Activated CD4-positive, alpha-beta memory T cell treated with anti-CD3 and anti-CD28 coated beads for 36 hours (primary cell): ENCODE results near the gene CYB561. TPM values are rescaled to one million over a fixed set of nuclear protein-coding genes. Genes with fewer than 3 reads are reported as not detected.
A peak's percentile ranks its signal among the peaks of the same experiment; 100 is the strongest.

Source experiments
- CTCF ChIA-PET: fragments of 350-600 bp; sonication (Branson Sonifier 250); formaldehyde crosslinking; loops from one replicate; lab custom pipeline; 2021; ENCODE audit warnings: antibody characterized with exemption, inconsistent platforms; lab: Charles Lee
- POLR2A ChIA-PET: fragments of 350-600 bp; sonication (Branson Sonifier 250); formaldehyde crosslinking; loops from one replicate; lab custom pipeline; 2021; ENCODE audit warnings: antibody characterized with exemption; lab: Charles Lee
- DNase-seq: peaks from one replicate; pipeline ENCODE4 v3.0.0-alpha.2; 2020
- H3K27ac Mint-ChIP-seq: one replicate; pipeline ENCODE4 v1.8.0; 2021; ENCODE audit warnings: mixed read lengths
- H3K27me3 Mint-ChIP-seq: one replicate; pipeline ENCODE4 v1.8.0; 2021; ENCODE audit warnings: mixed read lengths
- H3K36me3 Mint-ChIP-seq: one replicate; pipeline ENCODE4 v1.8.0; 2021; ENCODE audit warnings: mixed read lengths
- H3K4me1 Mint-ChIP-seq: one replicate; pipeline ENCODE4 v1.8.0; 2021; ENCODE audit warnings: low read depth, mixed read lengths
- H3K4me3 Mint-ChIP-seq: one replicate; pipeline ENCODE4 v1.8.0; 2021; ENCODE audit warnings: mild to moderate bottlenecking, mixed read lengths
- H3K9me3 Mint-ChIP-seq: one replicate; pipeline ENCODE4 v1.8.0; 2021; ENCODE audit warnings: mixed read lengths
- intact Hi-C: fragments of 100-400 bp; cut with micrococcal nuclease; formaldehyde crosslinking; loops from one replicate; pipeline ENCODE4 v1.15.1; 2023
- total RNA-seq, 2 experiments: library from RNA; stranded (reverse); gene quantifications; one replicate each; pipeline ENCODE4 v1.2.3, GENCODE V29; 2021

The CYB561 gene
- total RNA-seq, 2 experiments from 2014 or later: 9.4 to 9.7 TPM

DNA sequence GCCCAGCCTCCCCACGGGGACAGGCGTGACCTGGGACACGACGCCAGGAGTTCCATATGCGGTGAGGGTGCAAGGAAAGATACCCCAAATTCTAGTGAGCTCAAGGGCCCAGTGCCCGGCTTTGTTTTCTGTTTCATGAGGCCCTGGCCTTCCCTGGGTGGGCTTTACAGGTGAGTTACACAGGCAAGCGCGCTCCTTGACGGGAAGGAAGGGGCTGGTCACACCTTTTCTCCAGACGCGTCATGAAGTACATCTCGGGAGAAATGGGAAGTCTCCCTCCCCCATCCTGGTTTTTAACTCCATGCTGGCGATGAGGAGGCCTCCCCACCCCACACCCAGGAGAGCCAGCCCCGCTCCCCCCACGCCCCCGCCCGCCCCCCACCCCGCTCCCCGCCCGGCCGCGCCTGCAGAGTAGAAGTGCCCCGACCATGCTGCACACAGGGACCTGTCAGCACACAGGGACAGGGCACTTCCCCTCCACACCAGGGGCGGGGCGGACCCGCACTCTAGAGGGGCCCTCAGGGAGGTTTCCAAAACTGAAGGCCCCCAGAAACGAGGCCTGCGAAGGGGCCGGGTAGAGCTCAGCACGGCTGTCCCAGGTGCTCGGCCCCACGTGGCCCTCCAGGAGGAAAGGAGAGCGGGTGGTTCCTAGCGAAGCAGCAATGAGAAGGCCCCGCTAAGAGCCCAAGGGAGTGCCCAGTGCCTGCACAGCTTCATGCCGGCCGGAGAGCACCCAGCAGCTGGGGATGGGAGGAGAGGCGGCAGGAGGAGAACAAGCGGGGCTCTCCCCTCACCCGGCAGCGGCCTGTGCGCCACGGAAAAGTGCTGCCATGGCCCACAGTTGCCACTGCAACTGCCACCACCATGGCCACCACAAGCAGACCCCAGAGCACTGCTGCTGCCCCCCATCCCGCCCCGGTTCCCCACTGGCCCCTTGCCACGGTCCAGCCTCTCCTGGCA lies 7.7 kb downstream of the CYB561 start:
- intact Hi-C loops: loop anchor here (1.0 kb wide), 1 partner anchor 112 kb away; the partner anchor contains the start of gene DCAF7
- H3K4me1 Mint-ChIP-seq: peaks cover 57% of the 10 kb centered on the region

DNA sequence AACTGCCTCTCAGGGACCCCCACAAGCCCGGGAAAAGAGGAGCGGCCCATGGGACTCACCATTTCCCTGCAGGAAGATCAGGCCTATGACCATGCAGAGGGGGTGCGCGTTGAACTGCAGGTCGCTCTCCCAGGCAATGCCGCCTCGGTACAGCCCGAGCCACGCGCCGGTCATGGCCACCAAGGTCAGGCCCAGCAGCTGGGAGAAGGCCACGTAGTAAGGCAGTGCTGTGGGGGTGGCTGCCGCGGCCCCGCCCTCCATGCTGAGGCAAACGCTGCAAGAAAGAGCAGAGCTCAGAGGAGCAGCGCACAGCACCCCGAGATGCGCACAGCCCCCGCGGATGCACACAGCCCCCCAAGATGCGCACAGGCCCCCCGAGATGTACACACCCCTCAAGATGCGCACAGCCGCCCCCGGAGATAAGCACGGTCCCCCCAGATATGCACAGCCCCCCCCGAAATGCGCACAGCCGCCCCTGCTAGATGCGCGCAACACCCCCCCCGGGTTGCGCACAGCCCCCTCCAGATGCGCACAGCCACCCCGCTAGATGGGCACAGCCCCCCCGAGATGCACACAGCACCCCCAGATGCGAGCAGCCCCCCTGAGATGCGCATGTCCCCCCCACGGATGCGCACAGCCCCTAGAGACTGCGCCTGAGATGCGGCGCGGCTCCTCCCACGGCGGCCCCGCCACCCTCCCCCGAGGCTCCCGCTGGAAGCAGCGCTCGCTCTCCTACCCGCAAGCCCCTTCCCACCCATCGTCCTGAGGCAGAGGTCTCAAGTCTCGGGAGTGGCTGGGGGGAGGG lies 8.6 kb downstream of the CYB561 start:
- H3K27ac Mint-ChIP-seq: no peak overlapping the region
- DNase-seq: no peak
- POLR2A ChIA-PET: interaction anchor here (2.8 kb wide), 1 partner anchor 8 kb away, joined by 14 read pairs; the partner anchor contains the start of gene CYB561
- H3K36me3 Mint-ChIP-seq: peaks cover 1% of the 10 kb centered on the region
- H3K4me1 Mint-ChIP-seq: peaks cover 55% of the 10 kb centered on the region
- H3K9me3 Mint-ChIP-seq: no peaks in the 10 kb centered on the region
- no peak overlapping the region for H3K4me3 Mint-ChIP-seq
- intact Hi-C loops: no loop called here
- CTCF ChIA-PET: interaction anchor here (3.3 to 4.9 kb wide), 4 partner anchors 8 to 175 kb away, joined by 16 to 43 read pairs (median 32); partner anchors contain the start of genes ACE and CYB561
- no peaks in the 10 kb centered on the region for H3K27me3 Mint-ChIP-seq

More for the DNA sequence above, 7.7 kb downstream of the CYB561 start:
- Mint-ChIP-seq H3K27me3 (no peaks in the 10 kb centered on the region), H3K36me3 (no peaks in the 10 kb centered on the region), H3K9me3 (no peaks in the 10 kb centered on the region), H3K4me3 (no peak overlapping the region), H3K27ac (peak overlapping the region; percentile 88)
- ChIA-PET POLR2A (no interaction called here), CTCF (interaction anchor here (0.5 to 2.7 kb wide), 4 partner anchors 9 to 1378 kb away, joined by 3 to 22 read pairs (median 4); no protein-coding TSS in a partner anchor)
- no peak for DNase-seq

DNA sequence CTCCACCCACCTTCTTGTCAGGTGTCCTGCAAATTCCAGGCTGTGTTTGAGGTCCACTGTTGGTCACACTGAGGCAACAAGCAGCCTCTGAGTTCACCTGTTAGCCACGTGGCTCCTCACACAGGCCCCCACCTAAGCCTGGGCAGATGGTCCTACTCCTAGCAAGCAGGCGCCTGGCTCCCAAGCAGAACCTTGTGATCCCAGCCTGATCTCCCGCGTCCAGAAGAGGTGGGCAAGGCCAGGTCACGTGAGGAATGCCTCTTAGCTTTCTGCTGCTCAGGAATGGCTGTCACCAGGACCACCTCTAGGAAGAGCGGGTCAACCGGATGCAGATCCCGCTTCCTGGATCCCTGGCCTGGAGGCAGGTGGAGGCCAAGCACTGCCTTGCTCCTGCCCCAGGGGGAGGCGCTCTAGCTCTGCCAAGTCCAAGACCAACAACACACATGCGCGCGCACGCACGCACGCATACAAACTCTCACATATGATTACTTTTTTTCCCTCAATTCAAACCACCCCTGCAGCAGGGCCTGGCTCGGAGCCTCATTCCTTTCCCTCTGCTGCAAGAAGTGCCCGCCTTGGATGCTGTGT lies 9.5 kb downstream of the CYB561 start:
- DNase-seq: no peak
- H3K4me3 Mint-ChIP-seq: no peak overlapping the region
- peaks cover 3% of the 10 kb centered on the region for H3K36me3 Mint-ChIP-seq
- no peak overlapping the region for H3K27ac Mint-ChIP-seq
- H3K4me1 Mint-ChIP-seq: peaks cover 52% of the 10 kb centered on the region
- CTCF ChIA-PET: interaction anchor here (3.3 to 4.9 kb wide), 4 partner anchors 9 to 175 kb away, joined by 16 to 43 read pairs (median 32); partner anchors contain the start of genes ACE and CYB561
- intact Hi-C loops: no loop called here
- no peaks in the 10 kb centered on the region for H3K27me3 Mint-ChIP-seq
- no peaks in the 10 kb centered on the region for H3K9me3 Mint-ChIP-seq
- POLR2A ChIA-PET: interaction anchor here (2.8 kb wide), 1 partner anchor 9 kb away, joined by 14 read pairs; the partner anchor contains the start of gene CYB561

DNA sequence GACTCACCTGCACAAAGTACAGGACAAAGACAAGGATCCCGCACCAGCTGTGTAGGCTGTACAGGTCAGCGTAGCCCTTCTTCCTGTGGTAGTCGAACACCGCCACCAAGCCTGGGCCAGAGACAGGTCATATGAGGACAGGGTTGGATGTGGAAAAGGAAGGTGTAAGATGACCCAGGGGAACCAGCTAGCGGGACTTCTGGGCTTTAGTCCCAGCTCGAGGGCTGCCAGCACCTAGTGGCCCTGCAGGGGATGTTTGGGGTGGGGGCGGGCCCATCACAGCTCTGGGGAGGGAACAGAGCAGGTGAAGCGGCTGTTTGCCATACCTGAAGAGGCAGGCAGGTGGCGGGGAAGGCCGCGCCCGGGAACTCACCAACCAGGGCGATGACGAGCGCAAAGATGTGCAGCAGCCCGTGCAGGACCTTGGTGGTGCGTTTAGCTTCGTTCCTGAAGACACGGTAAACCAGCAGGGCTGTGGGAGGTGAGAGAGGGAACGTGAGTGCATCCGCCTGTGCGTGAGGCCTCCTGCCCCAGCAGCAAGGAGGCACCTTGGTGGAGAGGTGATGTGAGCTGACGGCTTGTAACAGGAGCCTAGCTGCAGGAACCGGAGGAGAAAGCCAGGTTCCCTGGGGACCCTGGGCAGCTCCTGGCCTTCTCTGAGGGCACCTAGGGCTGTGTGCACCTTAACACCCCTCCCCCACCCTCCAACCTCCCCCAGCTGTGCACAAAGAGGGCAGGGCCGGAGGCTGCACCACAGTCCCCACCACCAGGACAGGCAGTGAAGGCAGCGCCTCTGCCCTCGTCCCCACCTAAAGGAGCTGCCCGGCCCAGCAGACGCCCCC lies 10.2 kb downstream of the CYB561 start:
- no peak overlapping the region for H3K27ac Mint-ChIP-seq
- CTCF ChIA-PET: interaction anchor here (1.5 to 4.9 kb wide), 5 partner anchors 10 to 176 kb away, joined by 5 to 43 read pairs (median 29); partner anchors contain the start of genes ACE and CYB561
- H3K36me3 Mint-ChIP-seq: peaks cover 3% of the 10 kb centered on the region
- H3K4me1 Mint-ChIP-seq: peaks cover 48% of the 10 kb centered on the region
- no peaks in the 10 kb centered on the region for H3K9me3 Mint-ChIP-seq
- DNase-seq: no peak
- intact Hi-C loops: no loop called here
- H3K4me3 Mint-ChIP-seq: no peak overlapping the region
- H3K27me3 Mint-ChIP-seq: no peaks in the 10 kb centered on the region
- POLR2A ChIA-PET: interaction anchor here (0.5 to 2.8 kb wide), 2 partner anchors 10 to 339 kb away, joined by 3 to 14 read pairs; partner anchors contain the start of gene CYB561

DNA sequence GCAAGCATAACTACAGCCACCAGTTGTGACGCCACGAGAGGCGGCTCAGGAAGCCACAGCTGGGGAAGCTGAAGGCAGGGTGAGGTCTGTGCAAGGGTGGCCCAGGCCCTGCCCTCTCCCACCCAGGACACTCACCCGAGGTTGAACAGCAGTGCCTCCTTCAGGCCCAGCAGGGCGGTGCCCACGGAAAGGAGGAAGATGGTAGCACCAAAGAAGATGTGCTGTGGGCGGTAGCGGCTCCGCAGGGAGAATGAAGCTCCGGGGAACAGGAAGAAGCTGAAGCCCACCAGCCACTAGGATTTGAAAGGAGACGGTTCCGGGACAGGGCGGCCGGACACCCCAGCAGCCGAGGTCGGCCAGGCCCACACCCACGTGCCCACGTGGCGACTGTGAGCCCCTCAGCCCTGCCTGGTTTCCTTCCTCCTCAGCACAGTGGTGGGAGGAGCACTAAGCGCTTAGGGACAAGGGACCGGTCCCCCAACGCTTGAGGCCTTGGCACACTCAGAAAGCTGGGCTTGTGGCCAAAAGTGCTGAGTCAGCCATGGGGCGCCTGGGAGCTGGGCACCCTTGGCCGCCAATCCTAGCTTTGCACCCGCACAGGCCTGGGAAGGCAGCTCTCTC lies 11.0 kb downstream of the CYB561 start:
- no peaks in the 10 kb centered on the region for H3K9me3 Mint-ChIP-seq
- H3K4me1 Mint-ChIP-seq: peaks cover 39% of the 10 kb centered on the region
- intact Hi-C loops: no loop called here
- no peaks in the 10 kb centered on the region for H3K27me3 Mint-ChIP-seq
- peaks cover 3% of the 10 kb centered on the region for H3K36me3 Mint-ChIP-seq
- no peak overlapping the region for H3K4me3 Mint-ChIP-seq
- ChIA-PET POLR2A (interaction anchor here (0.5 to 2.8 kb wide), 2 partner anchors 10 to 340 kb away, joined by 3 to 14 read pairs; partner anchors contain the start of gene CYB561), CTCF (interaction anchor here (1.0 to 4.9 kb wide), 7 partner anchors 9 to 275 kb away, joined by 3 to 43 read pairs (median 16); partner anchors contain the start of genes ACE, CYB561 and MAP3K3)
- DNase-seq: peak; percentile 56
- peak overlapping the region; percentile 46 for H3K27ac Mint-ChIP-seq

DNA sequence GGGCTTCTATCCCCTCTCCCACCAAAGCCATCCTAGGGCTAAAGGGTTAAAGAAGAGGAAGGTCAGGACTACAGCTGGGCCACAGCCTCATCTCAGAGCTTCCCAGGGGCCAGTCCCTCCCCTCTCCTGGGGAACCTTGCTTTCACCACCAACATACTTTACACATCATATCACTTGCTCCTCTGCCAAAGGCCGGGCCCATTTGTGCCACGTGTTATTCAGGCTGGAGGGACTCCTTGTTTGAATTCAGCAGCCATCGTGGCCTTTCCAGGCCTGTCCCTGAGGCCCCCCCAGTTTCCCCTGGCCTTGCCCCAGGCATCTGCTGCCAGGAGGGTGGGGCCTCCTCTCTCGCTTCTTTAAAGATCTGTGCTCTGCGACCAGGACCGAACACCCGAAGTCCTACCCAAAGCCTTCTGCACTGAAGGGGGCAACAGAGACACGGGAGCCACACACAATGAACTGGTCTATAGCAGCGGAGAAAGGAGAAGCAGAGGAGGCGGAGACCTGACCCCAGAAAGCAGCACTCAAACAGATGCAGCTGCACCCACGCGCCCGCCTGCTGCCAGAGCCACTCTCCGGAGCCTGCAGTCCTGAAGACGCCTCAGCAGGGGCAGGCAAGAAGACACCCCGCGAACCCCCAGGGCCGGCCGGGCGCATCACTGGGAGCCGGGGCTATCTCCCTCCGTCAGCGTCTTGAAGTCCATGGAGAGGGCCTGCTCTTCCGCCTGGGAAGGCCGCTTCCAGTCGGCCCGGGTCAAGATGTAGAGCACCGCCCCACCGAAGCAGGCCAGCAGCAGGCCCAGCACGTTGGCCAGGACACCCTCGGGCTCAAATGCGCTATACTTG lies 12.1 kb downstream of the CYB561 start:
- Mint-ChIP-seq H3K4me3 (no peak overlapping the region), H3K9me3 (no peaks in the 10 kb centered on the region), H3K27ac (peak overlapping the region; percentile 38), H3K4me1 (peaks cover 29% of the 10 kb centered on the region), H3K36me3 (peaks cover 3% of the 10 kb centered on the region), H3K27me3 (no peaks in the 10 kb centered on the region)
- ChIA-PET POLR2A (interaction anchor here (2.8 kb wide), 1 partner anchor 11 kb away, joined by 14 read pairs; the partner anchor contains the start of gene CYB561), CTCF (interaction anchor here (1.0 to 4.9 kb wide), 7 partner anchors 8 to 276 kb away, joined by 3 to 43 read pairs (median 16); partner anchors contain the start of genes ACE, CYB561 and MAP3K3)
- no peak for DNase-seq
- intact Hi-C loops: no loop called here

DNA sequence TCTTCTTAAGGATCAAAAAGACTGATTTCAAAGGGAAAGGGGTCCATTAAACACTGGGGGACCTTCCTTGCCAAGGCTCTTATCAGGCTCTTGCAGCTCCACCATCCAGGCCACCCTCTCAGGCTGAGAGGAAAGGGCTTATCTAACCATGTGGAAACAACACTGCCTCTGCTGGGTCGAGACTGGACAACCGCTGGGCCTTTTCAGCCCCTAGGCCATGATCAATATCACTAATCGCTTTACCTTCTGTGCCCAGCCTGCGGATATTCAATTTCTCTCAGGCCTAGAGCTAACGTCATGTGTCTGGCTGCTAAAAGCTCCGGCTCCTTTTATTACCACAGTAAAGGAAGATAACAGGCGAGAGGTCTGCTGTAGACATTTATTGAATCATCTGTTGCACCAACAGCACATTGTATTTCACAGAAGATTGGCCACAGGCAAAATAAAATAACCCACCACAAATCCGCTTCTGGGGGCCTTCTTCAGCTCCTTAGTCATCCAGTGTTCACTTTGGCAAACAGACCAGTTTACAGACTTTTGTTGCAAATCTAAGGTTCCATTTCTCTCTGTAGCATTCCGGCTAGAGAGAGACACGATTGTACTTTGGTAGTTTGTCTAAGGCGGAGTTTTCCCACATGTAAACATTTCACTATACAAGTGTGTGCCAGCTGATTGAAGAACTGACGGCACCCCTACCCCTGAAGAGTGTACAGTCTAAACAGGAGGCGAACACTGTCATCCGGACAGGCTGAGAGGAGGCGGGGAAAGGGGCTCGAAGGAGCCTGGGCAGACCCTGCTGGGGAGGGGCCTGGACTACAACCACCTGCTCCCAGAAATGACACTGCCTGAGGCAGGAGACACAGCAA lies 13.9 kb downstream of the CYB561 start:
- intact Hi-C loops: no loop called here
- ChIA-PET POLR2A (interaction anchor here (0.6 to 1.0 kb wide), 2 partner anchors 12 to 168 kb away, joined by 3 read pairs; no protein-coding TSS in a partner anchor), CTCF (interaction anchor here (1.4 to 9.7 kb wide), 4 partner anchors 46 to 278 kb away, joined by 4 to 243 read pairs (median 26); partner anchors contain the start of gene ACE)
- Mint-ChIP-seq H3K4me3 (no peak overlapping the region), H3K9me3 (no peaks in the 10 kb centered on the region), H3K27me3 (no peaks in the 10 kb centered on the region), H3K4me1 (peaks cover 37% of the 10 kb centered on the region), H3K36me3 (peaks cover 3% of the 10 kb centered on the region), H3K27ac (no peak overlapping the region)
- no peak for DNase-seq

DNA sequence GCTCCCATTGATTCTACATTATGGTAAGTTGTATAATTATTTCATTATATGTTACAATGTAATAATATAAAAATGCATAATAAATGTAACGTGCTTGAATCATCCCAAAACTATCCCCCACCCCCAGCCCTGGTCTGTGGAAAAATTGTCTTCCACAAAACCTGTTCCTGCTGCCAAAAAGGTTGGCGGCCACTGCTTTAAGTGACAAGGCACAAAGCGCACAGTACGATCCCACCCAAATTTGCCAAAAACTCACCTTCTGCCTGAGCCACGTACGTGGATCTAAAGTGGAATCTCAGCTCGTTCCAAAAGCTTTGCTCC lies 14.5 kb downstream of the CYB561 start:
- H3K27ac Mint-ChIP-seq: no peak overlapping the region
- no peak for DNase-seq
- peaks cover 3% of the 10 kb centered on the region for H3K36me3 Mint-ChIP-seq
- CTCF ChIA-PET: interaction anchor here (1.4 to 9.7 kb wide), 3 partner anchors 47 to 278 kb away, joined by 4 to 243 read pairs (median 9); no protein-coding TSS in a partner anchor
- H3K27me3 Mint-ChIP-seq: no peaks in the 10 kb centered on the region
- intact Hi-C loops: no loop called here
- H3K4me3 Mint-ChIP-seq: no peak overlapping the region
- H3K9me3 Mint-ChIP-seq: no peaks in the 10 kb centered on the region
- POLR2A ChIA-PET: no interaction called here
- peaks cover 41% of the 10 kb centered on the region for H3K4me1 Mint-ChIP-seq

DNA sequence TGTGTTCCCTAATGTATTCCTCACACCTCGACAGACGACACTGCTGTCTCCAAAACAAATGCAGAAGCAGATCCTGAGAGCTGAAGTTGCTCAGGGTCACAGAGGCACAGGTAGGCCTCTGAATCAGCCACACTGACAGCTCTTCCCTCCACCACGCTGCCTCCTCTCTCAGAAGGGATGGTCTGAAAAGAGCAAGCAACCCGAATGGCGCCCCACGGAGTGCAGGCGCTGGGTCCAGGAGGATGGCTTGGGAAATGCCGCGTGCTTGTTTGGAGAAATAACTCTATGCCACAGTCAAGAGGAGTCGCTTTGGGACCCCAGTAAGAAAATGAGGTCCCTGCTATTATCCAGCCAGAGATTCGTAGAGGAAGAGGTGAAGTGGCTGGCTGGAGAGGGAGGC lies 15.9 kb downstream of the CYB561 start:
- Mint-ChIP-seq H3K27me3 (no peaks in the 10 kb centered on the region), H3K4me1 (peaks cover 47% of the 10 kb centered on the region), H3K9me3 (no peaks in the 10 kb centered on the region), H3K27ac (no peak overlapping the region), H3K4me3 (no peak overlapping the region), H3K36me3 (peaks cover 3% of the 10 kb centered on the region)
- ChIA-PET POLR2A (no interaction called here), CTCF (interaction anchor here (0.6 to 9.7 kb wide), 3 partner anchors 16 to 182 kb away, joined by 3 to 243 read pairs (median 233); partner anchors contain the start of gene ACE)
- DNase-seq: no peak
- intact Hi-C loops: no loop called here
